Endothelial cell (in vitro differentiated cells): ENCODE results near the gene TRIO. TPM values are rescaled to one million over a fixed set of nuclear protein-coding genes. Genes with fewer than 3 reads are reported as not detected.

ENCODE experiments used
- DNase-seq: peaks from one replicate; pipeline ENCODE4 v3.0.0; 2021; ENCODE audit warnings: low spot score
- H3K27ac Mint-ChIP-seq: one replicate; pipeline ENCODE4 v1.8.0; 2021; ENCODE audit warnings: mixed read lengths, inconsistent platforms; ENCODE audit not compliant: unreplicated experiment
- H3K27me3 Mint-ChIP-seq: one replicate; pipeline ENCODE4 v1.8.0; 2021; ENCODE audit warnings: mild to moderate bottlenecking, moderate library complexity, mixed read lengths, inconsistent platforms; ENCODE audit not compliant: unreplicated experiment
- H3K36me3 Mint-ChIP-seq: one replicate; pipeline ENCODE4 v1.8.0; 2021; ENCODE audit warnings: mild to moderate bottlenecking, low read depth, mixed read lengths, inconsistent platforms; ENCODE audit not compliant: unreplicated experiment
- H3K4me1 Mint-ChIP-seq: one replicate; pipeline ENCODE4 v1.8.0; 2021; ENCODE audit warnings: mild to moderate bottlenecking, mixed read lengths, inconsistent platforms; ENCODE audit not compliant: unreplicated experiment
- H3K4me3 Mint-ChIP-seq: one replicate; pipeline ENCODE4 v1.8.0; 2021; ENCODE audit warnings: mild to moderate bottlenecking, mixed read lengths, inconsistent platforms; ENCODE audit not compliant: unreplicated experiment
- H3K9me3 Mint-ChIP-seq: one replicate; pipeline ENCODE4 v1.8.0; 2021; ENCODE audit warnings: mixed read lengths, inconsistent platforms; ENCODE audit not compliant: unreplicated experiment
- CTCF ChIP-seq: fragments of 200-600 bp; sonication (generic); IDR thresholded peaks from one replicate; pipeline ENCODE4 v1.5.0; 2021; ENCODE audit warnings: antibody characterized with exemption; ENCODE audit not compliant: unreplicated experiment
- total RNA-seq: library from RNA; stranded (reverse); fragmentation: NEBNext Ultra II Directional; extraction: Animal tissue kit (Norgen Biotek cat#: 25700); gene quantifications from one replicate; pipeline ENCODE4 v1.2.1, GENCODE V29; 2021; ENCODE audit not compliant: unreplicated experiment

Gene TRIO
- total RNA-seq, 1 donor from 2014 or later = 229 TPM

GRCh38 chr5:14185326-14186058 is 42.4 kb downstream of the TRIO start:
- Mint-ChIP-seq H3K9me3 (no peaks in the 10 kb centered on the region), H3K4me1 (peaks cover 51% of the 10 kb centered on the region), H3K27ac (peak overlapping the region; percentile 45), H3K4me3 (no peak overlapping the region), H3K27me3 (peaks cover 5% of the 10 kb centered on the region), H3K36me3 (no peaks in the 10 kb centered on the region)
- TF ChIP-seq CTCF = no peak
- DNase-seq = no peak

- H3K27ac Mint-ChIP-seq = no peak overlapping the region
- TF ChIP-seq CTCF = no peak
- no peaks in the 10 kb centered on the region for H3K36me3 Mint-ChIP-seq
- no peak overlapping the region for H3K4me3 Mint-ChIP-seq
- no peaks in the 10 kb centered on the region for H3K9me3 Mint-ChIP-seq
- no peak for DNase-seq
- peaks cover 5% of the 10 kb centered on the region for H3K27me3 Mint-ChIP-seq
- peaks cover 51% of the 10 kb centered on the region for H3K4me1 Mint-ChIP-seq
Measured at GRCh38 chr5:14186059-14186830, 43.1 kb downstream of the TRIO start.

DNA sequence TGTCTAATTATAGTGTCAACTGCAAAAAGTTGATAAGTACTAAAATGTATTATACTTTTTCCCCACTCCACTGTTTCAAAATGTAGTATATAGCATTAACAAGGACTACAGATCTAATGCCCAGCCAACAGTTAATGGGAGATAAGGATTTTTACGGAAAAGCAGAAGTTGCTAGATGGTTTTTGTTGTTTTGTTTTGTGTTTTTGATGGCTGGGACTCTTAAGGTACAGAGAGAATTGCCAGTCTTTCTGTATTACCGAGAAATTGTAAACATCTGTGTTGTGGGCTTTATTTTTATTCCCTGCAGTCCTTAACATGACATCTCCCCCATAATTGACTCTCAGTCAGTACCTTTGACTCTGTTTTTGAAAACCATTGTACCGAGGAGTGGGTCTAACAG is 44.0 kb downstream of the TRIO start:
- H3K36me3 Mint-ChIP-seq = no peaks in the 10 kb centered on the region
- peaks cover 42% of the 10 kb centered on the region for H3K4me1 Mint-ChIP-seq
- TF ChIP-seq CTCF = no peak
- peak overlapping the region; percentile 10 for H3K27ac Mint-ChIP-seq
- H3K27me3 Mint-ChIP-seq = peaks cover 1% of the 10 kb centered on the region
- no peak overlapping the region for H3K4me3 Mint-ChIP-seq
- DNase-seq = no peak
- no peaks in the 10 kb centered on the region for H3K9me3 Mint-ChIP-seq

DNA sequence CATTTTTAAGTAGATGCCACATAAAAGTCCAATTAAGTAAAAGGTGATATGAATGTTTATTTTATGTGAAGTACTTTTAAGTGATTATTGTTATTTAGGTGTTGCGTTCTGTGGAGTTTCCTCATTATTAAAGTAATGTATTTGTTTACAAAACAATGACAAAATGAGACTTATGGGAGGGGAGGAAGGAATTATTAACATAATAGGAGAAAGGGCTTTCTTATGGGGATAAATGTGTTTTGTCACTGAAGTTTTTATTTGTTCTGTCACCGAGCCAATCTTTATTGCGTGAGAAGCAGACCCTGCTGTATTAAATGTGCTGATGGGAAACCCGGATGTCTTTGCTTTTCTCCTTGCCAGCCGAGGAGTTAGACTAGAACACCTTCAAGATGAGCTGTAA is 44.5 kb downstream of the TRIO start:
- TF ChIP-seq CTCF = no peak
- H3K27ac Mint-ChIP-seq = no peak overlapping the region
- peaks cover 1% of the 10 kb centered on the region for H3K27me3 Mint-ChIP-seq
- DNase-seq = no peak
- H3K36me3 Mint-ChIP-seq = no peaks in the 10 kb centered on the region
- peaks cover 38% of the 10 kb centered on the region for H3K4me1 Mint-ChIP-seq
- H3K4me3 Mint-ChIP-seq = no peak overlapping the region
- no peaks in the 10 kb centered on the region for H3K9me3 Mint-ChIP-seq

GRCh38 chr5:14188778-14189177 is 45.6 kb downstream of the TRIO start:
- Mint-ChIP-seq H3K4me3 (no peak overlapping the region), H3K4me1 (peaks cover 29% of the 10 kb centered on the region), H3K27me3 (peaks cover 1% of the 10 kb centered on the region), H3K36me3 (no peaks in the 10 kb centered on the region), H3K9me3 (no peaks in the 10 kb centered on the region), H3K27ac (no peak overlapping the region)
- DNase-seq = no peak
- no peak for TF ChIP-seq CTCF
